Stimulated activated CD4-positive, alpha-beta T cell treated with anti-CD3 and anti-CD28 coated beads, Interleukin-12 subunit alpha, Interleukin-12 subunit beta, amount 100 ng/mL, for 48 hours (primary cell): Measurements from ENCODE around the gene MOB3A.
"Not testable (repeated sequence)": the region's sequence is repeated elsewhere in the genome, so short reads cannot be mapped to it uniquely, and the experiment has no call there.

Experiments used
- DNase-seq, 3 donors: peaks; one replicate each; pipeline ENCODE4 v3.0.0-alpha.2; 2020; ENCODE audit warnings: low read depth in 2 of 3, low spot score in 1 of 3

The MOB3A gene

DNA sequence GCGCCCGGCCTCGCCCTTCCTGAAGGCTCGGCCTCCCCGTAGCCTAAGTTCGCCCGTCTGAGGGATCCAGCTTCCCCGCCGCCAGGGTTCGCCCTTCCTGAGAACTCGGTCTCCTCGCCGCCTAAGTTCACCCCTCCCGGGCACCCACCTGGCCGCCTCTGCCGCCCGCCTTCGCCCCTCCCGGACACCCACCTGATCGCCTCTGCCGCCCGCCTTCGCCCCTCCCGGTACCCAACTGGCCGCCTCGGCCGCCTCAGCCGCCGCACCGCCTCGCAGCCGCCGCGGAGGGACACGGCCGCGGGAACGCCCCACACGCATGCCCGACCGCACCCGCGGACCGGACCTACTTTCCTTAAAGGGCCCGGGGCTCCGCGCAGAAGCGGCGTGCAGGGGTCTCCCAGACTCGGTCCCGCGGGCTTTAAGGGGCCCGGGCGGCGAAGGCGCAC is at the start of gene MOB3A:
Gene MOB3A, minus strand, starts transcription at position 293 of the 446 bp plus-strand sequence. CDS start 17,766 bp downstream, outside the sequence.
- peak in 2 of 3 donors; percentile 65 to 81 for DNase-seq

DNA sequence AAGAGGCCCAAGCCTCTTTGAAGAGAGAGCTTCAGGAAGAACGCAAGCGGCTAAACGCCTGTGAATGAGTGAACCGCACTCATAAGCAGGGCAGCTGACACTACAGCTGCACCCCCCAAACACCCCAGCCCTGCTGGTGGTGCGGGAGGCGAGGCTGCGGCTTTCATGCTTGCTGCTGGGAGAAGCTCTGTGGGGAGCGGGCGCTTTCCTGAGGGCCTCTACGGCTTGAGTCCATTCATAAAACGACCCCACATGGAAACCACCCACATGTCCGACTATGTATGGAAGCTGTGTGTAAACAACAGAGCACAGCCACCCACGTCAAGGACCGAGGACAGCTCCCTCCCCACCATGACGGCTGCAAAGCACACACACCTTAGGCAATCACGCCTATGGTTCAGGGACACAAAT is 49.7 kb upstream of the MOB3A start:
- no peak for DNase-seq

DNA sequence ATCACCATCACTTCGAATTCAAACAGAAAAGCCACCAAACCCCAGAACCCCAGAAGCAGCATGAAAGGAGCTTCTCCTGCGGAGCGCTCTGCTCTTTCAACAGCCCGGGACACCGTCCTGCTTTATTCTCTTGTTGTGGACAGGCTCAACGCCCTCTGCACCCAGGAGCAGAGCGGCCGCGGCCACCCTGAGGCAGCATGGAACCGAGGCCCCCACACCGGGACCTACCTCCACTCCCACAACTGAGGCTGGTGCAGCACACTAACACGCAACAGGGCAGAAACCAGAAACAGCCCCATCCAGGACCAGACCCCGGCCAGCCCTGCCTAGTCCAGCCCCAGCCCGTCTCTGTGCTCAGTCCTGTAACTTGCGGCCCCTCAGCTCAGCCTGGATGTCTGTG is 48.1 kb upstream of the MOB3A start:
- no peak for DNase-seq

DNA sequence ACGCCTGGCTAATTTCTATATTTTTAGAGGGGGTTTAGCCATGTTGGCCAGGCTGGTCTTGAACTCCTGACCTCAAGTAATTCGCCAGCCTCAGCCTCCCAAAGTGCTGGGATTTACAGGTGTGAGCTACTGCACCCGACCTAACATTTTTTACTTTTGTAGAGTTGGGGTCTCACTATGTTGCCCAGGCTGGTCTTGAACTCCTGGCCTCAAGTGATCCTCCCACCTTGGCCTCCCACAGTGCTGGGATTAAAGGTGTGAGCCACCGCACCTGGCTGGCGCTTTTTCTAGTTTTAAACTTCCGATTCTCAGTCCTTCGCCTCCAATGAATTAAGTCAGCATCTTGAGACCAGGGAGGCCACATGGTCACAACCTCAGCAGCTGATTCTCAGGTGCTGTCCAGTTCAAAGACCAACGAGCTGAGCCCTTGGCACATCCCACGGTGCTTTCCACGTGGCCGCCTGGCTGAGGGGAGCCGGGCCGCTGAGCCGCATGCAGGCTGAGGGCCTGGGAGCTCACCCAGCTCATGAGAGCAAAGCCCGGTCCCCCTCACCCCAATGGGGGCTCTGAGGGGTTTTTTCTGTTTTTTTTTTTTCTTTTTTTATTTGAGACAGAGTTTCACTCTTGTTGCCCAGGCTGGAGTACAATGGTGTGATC is 46.2 kb upstream of the MOB3A start:
- no peak for DNase-seq

DNA sequence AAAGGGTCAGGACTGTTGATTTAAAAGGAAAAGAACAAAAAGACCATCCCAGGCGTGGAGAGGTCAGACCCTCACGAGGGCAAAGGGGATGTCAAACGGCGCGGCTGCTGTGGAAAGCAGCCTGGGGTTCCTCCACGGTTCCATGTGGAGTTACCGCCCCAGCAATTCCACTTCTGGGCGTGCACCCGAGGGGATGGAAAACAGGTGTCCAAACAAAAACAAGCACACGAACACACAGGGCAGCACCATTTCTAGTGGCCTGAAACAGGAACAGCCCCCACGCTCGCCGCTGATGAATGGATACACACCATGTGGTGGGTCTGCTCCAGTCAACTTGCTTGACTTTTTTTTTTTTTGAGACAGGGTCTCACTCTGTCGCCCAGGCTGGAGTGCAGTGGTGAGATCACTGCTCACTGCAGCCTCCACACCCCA is 44.0 kb upstream of the MOB3A start:
- no peak for DNase-seq

DNA sequence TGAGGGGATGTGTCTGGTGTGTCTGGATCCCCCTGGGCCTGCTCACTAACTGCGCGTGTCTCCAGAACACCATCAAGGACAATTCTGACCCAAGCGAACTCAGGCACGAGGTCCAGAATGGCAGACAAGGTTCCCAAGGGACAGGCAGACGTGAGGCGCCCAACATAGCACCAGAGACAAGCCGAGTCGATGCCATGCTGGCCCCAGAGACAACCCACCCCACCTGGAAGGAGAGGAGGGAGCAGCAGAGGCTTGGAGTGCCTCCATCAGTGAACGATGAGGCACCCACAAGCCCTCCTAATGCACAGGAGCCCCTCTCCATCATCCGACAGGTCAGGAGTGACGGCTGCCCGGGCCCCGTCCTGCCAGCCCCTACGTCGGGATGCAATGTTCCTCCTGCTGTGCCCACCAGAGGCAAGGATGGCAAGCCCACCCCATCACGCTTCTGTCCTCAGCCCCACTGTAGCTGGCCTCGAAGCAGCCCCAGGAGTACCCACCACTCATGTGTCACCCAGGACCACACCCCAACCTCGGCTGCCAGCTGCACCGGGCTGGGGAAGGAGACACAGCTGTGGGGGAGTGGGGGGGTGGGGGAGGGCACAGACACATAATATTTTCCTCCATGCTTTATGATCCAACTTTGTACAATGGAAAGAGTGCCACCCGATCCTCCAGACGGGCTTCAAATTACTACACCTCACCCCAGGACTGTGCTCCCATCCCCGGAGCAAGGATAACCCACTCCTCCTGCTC is 43.4 kb upstream of the MOB3A start:
- no peak for DNase-seq

DNA sequence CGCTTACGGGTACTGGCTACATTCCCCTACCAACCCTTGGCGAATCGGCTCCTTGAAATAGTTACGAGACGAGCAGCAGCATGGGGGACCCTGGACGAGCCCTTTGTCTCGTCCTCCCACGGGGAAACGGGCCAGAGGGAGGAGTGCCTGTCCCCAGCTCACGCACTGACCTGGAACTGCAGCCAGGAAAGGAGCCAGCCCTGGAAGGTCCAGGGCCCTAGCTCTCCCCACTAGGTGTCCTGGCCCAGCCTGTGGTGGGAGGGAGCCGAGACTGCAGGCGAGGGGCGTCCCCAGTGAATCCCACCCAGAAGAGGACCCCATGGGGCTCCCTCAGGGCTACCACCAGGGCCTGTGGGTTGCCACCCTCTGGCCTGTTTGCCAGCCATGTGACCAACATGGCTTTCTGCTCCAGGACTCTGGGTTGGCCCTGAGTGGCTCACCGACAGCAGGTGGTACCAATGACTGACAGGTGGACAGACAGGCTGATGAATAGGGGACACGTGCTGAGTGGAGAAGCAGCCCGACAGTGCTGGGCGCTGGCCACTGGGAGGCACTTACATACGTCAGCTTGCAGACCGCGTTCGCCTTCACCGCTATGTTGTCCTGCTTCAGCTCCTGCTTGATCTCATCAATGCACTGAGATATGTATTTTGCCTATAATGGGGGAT is 42.1 kb upstream of the MOB3A start:
- DNase-seq: no peak

DNA sequence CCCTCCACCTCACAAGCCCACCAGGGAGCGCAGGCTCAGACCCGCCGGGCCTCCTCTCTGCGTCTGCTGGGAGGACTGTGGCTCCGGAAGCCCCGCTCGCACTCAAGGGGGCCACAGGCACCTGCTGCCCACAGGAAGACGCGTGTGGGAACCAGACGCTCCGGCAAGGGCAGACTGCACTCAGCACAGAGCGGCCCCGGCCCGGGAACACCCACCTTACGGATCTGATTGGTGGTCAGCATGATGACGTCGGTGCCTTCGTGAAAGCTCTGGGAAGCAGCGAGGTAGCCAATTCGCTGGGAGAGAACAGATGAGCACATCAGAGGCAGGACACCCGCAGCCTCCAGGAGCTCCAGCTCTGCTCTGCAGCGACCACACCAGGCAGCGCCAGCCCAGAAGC is 40.7 kb upstream of the MOB3A start:
- no peak for DNase-seq

DNA sequence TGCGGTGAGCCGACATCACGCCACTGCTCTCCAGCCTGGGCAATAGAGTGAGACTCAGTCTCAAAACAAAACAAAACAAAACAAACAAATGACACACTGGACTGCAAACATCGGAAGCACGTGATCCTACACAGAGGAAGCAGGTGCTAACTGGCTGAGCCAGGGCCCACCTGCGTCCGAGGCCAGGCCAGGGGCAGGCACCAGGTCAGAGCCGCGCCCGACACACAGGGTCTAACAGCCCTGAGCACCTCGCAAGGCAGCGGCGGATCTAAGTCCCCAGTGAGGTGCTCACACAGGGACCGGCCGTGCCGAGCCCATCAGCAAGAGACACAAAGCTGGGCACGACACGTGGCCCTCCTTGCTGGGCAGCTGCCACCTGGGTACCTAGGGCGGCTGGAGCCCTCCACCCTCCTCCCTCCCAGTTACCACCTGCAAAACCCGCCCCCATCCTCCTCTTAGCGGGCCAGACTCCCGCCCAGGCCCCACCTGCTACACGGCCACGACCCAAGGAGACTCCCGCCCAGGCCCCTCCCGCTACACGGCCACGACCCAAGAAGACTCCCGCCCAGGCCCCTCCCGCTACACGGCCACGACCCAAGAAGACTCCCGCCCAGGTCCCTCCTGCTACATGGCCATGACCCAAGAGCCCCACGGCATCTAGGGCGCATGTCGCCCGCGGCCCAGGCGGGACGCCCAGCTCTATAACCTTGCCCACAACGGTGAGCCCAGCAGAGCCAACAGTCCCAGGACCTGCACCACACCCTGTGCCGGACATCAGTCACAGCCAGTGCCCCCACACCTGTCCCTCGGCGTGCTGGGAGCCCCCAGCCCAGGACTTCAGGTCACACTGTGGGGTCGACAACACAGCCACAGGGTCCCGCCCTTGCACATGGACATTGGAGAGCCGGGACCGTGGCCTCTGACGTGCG is 39.6 kb upstream of the MOB3A start:
- DNase-seq: no peak

DNA sequence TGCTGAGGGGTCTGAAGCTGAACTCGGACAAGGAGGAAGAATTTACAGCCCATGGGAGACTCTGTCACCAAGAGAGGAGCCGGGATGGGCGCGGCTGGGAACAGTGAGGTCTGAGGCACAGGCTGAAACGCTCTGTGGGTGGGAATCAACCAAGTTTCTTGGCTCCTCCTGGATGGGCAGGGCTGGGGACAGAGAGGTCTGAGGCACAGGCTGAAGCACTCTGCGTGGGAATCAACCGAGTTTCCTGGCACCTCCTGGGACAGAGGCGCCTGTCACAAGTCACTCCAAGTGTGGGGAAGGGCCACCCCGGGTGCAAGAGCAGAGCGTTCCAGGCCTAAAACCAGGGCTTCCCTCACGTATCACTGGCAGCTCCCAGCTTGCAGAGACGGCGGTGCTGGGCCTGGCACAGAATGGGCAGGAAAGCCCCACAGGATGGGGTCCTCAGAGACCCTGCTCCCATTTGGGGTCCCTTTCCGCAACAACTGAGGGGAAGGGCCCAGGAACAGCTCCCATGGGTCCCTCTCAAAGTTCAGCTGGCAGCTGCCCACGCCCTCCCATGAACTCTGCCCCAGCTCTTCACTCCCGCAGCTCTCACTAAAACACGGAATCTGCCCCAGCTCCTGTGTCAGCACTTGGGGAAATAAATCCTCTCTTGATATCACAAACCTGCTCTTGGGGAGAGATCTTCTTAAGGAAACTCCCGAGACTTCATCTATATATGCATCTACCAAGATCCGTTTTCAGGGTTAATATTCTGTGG is 36.8 kb upstream of the MOB3A start:
- no peak for DNase-seq

DNA sequence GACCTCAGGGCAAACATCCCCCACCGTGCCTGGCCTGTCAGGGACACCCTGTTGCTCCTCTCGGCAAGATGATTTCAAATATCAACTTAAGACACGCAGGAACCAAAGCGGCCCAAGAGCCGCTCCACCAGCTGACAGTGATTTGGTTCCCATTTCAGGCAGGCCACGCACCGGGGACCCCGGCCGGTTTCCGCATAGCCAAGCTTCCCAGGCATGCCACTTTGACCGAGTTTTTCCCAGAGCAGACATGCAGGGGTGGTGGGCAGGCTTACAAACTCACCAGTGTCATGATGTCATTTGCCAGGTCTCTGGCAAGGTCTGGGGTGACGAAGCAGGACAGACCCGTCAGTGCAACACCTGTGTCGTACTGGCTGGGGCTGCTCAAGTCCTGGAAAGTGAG is 36.1 kb upstream of the MOB3A start:
- no peak for DNase-seq

DNA sequence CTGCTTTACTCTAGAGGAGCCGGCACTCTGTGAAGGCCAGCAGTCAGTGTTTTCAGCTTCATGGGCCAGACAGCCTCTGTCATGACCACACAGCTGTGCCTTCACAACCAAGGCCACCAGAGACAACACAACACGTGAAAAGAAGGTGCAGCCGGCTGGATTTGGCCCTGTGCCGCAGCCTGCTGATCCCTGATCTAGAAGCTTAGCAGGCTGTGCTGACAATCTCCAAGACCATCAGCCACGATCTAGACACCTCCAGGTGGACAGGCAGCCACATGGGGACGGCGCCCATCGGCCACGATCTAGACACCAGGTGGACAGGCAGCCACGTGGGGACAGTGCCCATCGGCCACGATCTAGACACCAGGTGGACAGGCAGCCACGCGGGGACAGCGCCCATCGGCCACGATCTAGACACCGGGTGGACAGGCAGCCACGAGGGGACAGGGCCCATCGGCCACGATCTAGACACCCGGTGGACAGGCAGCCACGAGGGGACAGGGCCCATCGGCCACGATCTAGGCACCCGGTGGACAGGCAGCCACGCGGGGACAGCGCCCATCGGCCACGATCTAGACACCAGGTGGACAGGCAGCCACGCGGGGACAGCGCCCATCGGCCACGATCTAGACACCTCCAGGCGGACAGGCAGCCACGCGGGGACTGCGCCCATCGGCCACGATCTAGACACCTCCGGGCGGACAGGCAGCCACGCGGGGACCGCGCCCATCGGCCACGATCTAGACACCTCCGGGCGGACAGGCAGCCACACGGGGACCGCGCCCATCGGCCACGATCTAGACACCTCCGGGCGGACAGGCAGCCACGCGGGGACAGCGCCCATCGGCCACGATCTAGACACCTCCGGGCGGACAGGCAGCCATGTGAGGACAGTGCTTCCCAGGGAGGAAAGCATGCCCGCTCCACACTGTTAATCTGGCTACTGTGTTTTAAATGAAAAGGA is 35.2 kb upstream of the MOB3A start:
- not testable (repeated sequence) for DNase-seq

DNA sequence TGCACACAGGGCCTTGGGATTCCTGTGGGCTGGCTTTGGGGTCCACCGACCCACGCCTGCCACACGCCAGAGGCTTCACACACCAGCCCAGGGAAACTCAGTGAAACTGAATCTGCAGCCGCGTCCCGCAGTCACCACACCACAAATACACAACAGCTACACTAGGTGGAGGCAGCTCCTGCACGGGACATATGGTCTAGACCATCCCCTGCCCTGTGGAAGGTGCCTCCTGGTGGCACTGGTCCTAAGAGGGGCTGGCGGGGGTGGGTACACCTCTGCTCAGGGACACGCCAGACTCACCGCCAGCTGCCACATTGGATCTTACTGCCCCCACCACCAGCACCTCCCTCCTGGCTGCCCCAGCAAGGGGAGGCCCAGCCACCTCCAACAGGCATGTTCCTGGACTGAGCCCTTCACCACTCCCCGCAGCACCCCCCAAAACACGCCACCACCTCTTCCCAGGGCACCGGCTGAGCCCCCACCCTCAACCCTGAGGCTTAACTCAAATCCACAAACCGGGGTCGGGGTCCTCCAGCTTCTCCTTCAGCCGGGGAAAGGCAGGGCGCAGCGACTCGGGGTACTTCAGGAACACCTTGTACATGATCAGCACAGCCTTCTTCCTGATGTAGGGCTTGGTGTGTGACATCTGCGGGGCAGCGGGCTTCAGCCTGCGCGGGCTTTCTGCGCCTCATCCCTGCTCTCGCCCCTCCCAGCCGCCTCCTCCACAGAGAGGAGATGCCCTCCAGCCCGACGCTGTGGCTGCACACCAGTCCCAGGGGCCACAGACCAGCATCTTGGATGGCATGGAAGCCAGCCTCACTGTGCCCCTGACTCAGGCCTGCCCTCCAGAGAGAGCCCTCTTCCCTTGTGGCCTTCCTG is 34.0 kb upstream of the MOB3A start:
- no peak for DNase-seq

DNA sequence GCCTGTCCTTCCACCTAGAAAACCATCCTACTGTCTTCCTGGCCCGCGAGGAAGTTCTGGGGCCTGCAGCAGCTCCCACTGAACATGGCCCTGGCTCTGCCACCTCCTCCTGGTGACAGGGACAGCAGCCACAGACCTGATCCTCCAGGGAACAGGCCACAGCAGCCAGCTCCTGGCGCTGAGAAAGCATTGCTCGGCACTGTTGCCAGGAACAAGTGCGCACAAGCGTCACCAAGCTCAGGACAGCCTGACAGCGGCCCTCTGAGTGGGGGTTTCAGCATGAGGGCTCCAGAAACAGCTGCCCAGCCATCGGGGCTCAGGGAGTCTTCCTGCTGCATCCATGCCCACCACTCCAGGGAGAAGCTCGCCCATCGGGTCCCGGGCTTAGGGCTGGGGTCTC is 33.4 kb upstream of the MOB3A start:
- DNase-seq: no peak

DNA sequence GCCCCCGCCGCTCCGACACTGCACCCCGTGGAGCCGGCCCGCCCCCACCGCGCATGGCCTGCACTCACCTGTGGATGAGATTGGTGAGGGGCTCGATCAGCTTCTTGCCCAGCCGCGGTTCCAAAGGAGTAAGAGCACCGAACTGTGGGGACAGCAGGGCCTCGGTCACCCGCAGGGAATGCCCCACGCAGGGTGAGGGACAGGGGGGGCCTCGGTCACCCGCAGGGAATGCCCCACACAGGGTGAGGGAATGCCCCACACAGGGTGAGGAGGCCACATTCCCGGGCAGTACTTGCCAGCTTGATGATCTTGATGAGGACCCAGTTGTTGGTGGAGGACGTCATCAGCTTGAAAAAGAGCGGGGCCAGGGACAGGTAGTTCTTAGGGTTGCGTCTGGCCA is 32.9 kb upstream of the MOB3A start:
- DNase-seq: no peak

DNA sequence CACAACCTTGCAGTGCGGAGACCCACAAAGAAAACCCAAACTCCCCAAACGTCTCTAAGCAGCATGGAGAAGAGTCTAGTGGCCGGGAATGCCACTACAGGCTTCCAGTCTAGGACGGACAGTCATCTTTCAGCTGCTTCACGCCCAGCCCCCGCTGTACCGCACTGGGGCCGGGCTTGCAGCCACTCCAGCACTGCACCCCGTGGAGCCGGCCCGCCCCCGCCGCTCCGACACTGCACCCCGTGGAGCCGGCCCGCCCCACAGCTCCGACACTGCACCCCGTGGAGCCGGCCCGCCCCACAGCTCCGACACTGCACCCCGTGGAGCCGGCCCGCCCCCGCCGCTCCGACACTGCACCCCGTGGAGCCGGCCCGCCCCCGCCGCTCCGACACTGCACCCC is 32.1 kb upstream of the MOB3A start:
- not testable (repeated sequence) for DNase-seq

DNA sequence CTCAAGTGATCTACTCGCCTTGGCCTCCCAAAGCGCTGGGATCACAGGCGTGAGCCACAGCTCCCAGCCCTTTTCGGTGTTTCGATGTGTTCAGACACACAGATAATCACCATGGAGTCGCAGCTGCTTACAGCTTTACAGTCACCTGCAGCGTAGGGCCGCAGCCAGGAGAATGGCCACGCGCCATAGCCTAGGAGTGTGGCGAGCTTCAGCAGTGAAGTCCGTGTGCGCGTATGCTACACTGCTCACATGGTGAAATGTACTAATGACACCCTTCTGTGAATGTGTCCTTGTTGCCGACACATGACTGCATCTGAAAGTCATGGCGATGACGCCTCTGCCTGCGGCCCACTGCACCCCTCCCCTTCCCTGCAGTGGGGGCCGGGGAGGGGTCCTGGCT is 31.6 kb upstream of the MOB3A start:
- no peak for DNase-seq

DNA sequence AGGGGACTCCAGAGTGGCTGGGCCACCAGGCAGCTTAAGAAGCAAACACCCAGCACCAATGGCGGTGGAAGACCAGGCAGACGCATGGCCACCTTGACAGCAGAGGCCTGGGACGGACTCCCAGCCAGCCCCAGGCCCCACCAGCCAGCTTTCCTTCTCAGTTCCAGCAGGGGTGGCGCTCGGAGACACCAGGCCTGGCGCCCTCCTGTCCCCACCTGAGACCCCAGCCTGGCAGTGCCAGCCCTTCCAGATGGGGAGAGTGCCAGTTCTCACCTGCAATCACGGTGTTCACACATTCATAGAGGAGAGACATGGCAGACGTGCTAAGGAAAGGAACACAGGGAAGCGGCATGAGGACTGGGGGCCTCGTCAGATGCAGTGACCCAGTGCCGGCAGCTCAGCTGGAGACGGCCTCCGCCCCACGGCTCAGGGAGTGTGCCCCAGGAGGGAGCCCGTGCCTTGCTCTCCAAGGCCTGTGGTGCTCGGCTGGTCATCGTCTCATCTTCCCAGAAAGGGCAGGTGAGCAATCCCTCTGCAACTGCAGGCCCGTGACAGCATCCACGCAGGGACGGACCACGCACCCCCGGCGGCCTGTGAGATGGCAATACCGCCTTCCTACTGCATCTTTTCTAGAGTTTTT is 30.9 kb upstream of the MOB3A start:
- no peak for DNase-seq
